Measurements from ENCODE around the gene NUDT16.
"Not testable (repeated sequence)": the region's sequence is repeated elsewhere in the genome, so short reads cannot be mapped to it uniquely, and the experiment has no call there.

NUDT16 gene
- 17.7 to 35.9 (median 24.4) reads per million in 4 experiments for total RNA-seq

DNA sequence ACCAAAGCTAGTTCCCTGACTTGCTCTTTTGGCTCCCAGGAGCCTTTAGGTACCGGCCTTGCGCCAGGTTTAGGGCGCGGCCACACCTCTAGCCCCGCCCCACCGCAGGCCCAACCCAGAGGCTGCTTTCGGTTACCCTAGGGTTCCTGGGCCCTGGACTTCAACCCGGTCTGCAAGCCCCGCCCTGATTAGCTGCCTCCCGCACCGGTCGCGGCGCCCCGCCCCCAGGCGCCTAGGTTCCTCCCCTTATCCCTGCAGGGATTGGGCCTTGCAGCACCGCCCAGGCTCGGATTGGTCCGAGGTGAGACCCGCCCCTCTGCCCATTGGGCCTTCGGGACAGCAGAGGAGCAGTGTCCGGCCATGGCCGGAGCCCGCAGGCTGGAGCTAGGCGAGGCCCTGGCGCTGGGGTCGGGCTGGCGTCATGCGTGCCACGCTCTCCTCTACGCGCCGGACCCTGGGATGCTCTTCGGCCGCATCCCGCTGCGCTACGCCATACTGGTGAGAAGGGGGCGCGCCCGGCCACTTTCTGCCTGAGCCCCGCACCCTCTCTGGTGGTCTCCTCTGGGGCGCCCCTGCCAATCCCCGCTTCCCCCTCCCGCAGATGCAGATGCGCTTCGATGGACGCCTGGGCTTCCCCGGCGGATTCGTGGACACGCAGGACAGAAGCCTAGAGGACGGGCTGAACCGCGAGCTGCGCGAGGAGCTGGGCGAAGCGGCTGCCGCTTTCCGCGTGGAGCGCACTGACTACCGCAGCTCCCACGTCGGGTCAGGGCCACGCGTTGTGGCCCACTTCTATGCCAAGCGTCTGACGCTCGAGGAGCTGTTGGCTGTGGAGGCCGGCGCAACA, at the start of gene NUDT16:
Gene NUDT16 (plus strand): TSS at position 330 of the 847 bp plus-strand sequence. CDS start 31 bp downstream, at position 361.
- peak; percentile 88 for DNase-seq

DNA sequence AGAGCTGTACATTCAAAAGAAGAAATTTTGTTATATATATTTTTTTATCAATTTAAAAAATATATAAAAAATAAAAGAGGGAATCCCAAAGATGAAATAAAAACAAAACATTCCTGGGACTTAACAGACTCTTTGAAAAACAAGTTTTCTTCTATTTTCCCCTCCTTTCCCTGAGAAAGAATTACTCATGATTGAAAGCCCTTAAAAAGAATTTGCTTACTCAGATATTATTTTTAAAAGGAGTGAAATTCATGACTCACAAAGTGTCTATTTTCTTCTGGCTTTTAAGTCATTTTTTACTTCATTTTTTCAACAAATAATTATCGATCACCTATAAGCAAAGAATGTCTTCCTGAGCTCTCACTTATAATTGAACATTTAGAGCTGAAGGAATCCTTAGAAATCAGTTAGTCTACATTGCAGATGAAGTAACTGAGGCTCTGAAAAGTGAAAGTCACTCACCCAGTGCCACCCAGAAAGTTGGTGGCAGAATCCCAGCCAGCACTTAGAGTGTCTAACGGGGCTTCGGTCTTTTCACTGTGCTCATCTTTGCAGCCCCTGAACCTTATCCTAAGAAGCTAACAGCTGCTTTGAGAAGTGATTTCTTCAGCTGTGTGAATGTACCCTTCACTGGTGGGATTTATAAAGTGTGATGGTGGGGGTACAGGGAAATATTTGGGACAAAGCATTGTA, 42.5 kb upstream of the NUDT16 start:
- DNase-seq: no peak

DNA sequence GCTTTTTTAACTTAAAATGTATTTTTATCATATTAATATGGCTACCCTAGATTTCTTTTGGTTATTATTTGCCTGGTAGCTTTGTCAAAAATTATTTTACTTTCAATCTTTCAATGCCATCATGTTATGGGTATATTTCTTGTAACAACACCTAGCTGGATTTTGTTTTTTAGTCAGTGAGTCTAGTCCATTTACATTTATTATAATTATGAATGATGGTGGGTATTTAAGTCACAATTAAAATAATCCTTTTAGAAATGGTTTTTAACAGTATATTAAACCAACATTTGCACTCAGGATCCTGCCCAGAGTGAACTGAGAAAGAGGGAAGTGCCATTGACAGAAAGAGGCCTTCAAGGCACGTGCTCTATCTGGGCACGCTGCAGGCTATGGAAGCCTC, 39.8 kb upstream of the NUDT16 start:
- no peak for DNase-seq

DNA sequence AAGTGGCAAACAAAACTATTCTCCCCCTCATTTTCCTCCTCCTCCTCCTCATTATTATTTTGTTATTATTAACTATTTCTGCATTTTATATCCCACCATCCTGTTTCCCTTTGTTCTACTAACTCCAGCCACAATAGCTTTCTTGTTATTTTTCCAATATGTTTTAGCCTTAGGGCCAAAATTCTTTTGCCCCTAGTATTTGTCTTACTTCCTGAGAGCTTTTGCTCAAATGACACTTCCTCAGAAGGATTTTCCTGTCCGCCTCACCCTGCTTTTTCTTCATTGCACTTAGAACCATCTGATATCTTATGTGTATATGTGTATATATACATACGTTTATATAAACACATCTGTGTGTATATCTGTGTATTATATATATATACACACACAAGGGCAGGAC, 32.7 kb upstream of the NUDT16 start:
- DNase-seq: no peak

DNA sequence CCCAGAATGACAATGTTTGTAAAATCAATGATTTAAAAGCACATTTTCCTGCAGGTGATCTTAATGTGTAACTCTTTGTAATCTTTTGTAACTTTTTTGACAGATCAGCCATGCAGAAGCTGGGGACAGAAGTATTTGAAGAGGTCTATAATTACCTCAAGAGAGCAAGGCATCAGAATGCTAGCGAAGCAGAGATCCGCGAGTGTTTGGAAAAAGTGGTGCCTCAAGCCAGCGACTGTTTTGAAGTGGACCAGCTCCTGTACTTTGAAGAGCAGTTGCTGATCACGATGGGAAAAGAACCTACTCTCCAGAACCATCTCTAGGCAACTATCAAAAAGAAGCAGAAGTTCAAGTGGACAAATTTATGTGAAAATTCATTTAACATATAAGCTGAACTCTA, 32.1 kb upstream of the NUDT16 start:
- DNase-seq: no peak

DNA sequence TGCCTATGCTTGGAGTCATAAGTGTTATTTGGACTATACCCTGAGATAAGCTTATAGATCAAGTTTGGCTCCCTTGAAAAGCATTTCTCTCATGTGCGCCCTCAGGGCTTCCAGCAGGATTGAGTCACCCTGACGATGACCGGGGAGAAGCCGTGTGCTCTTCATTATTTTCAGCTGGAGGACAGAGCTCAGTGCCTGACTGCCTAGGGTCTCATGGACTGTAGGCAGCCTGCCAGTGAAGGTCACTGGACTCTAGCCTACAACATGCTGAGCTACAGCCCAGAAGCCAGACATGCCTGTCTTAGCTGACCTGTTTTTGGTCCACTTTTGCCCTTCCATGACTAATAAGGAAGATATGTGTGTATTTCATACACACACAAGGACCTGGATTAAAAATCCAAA, 31.6 kb upstream of the NUDT16 start:
- no peak for DNase-seq

DNA sequence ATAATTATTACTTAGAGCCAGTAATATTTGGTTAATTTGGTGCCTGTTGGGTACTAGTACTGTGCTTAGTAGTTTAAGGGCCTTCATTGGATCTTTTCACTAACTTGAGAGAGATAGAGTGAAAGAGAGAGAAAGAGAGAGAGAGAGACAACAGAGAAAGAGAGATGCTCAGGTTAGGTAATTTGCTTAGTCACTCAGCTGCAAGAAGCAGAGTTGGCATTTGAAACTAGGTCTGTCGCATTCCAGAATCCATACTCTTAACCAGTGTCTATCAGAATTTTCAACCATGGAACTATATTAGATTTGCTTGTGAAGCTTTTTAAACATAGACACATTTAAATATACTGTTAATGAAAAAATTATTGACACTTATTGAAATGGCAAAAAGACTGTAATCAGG, 31.1 kb upstream of the NUDT16 start:
- DNase-seq: no peak

DNA sequence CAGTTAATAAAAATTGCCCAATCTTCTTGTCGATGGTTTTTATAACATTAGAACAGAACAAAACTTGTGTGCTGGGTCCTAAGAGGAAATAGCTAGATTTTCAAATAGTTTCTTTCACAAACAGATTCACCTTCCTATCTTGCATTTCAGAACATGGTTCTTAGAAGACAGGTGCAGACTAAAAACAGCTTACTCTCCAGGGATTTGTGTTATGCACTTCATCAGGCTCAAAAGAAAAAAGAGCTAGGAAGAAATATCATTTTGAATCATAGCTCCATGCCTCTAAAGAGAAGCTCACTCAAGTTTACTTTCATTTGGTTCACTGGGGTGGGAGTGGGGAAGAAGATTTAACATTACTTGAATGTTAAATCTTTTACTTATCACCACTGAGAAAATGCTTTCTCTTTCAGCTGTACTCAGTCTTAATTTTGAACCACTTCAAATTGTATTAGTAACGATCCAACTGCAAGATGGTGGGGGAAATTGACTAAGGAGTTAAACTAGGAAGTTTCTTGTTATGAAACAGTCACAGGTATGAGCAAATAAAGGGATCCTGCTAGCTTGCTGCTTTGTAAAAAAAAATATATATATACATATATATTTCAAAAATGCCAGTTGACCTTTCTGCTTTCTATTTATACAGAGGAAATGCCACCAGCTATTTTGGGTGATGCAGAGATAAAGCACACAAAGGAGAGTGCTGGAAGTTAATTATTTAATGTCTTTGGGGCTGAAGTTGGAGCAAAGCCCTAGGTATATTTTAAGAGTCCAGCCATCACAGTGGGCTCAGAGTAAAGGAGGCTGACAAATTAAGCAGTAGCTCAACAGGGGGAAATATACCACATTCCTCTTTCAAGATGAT, 28.3 kb upstream of the NUDT16 start:
- DNase-seq: no peak

DNA sequence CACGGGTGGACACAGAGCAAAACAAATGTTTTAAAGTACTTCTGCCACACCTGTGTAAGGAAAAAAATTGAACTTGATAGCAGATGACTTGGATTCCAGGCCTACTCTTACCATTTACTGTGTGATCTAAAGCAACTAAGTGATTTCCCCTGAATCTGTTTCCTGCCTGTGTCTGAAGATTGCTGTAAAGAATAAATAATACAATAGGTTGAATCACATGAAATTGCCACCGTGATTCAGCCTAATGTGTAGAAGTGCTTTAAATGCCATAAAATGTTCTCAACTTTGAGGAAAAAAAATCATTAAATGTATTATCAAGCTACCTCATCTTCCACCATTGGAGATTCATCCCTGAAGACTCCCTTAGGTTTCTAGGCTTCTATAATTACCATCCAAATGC, 27.6 kb upstream of the NUDT16 start:
- no peak for DNase-seq

DNA sequence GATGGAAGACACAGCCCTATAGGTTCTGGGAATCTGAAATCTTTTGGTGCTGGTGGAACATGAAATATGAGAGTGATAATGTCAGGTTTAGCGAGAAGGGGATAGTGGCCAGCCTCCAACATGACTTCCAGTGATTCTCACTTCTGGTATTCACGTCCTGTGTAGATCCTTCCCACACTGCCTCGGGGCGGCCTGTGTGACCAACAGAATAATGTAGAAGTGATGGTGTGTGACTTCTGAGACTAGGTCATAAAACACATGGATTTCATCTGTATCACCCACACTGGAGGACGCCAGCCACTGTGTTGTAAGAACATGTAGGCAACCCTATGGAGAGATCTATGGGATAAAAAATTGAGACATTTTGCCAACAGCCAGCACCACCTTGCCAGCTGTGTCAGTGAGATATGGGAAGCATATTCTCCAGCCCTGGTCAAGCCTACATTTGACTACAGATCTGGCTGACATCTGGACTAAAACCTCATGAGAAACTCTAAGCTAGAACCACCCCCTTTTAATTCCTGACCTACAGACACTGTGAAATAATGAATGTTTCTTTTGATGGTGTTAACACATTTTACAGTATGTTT, 25.5 kb upstream of the NUDT16 start:
- no peak for DNase-seq

DNA sequence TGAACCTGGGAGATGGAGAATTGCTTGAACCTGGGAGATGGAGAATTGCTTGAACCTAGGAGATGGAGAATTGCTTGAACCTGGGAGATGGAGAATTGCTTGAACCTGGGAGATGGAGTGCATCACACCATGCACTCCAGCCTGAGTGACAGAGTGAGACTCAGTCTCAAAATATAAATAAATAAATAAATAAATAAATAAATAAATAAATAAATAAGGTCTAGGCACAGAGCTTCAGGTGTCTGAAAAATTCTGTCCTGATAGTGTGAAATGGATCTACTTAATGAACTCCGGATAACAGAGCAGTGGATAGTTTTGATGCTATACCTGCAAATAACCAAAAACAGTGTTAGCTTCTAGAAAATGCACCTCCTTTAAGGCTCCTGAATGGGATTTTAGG, 24.3 kb upstream of the NUDT16 start:
- no peak for DNase-seq

DNA sequence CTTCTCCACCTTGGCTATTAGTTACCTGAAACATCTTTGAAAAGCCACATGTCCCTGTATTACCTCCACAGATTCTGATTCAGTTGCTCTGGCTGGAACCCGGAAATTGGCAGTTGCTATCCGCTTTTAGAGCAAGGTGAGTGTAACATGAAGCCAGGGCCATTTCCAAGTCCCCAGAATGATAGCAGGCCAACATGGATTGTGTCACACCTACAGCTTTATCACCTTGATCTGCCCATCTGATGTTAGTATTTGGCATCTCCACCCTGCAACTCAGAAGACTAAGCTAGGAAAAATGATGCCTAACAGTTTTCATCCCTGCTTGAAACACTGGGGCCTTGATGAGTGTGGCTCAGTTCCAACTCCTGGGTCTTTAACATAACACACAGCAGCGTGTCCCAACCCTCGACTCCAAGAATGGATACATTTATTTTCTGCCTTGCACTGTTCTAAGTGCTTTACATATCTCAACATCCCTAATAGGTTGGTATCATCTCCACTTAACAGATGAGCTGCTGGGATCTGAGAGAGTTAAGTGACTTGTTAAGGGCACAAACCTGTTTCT, 21.3 kb upstream of the NUDT16 start:
- DNase-seq: no peak

DNA sequence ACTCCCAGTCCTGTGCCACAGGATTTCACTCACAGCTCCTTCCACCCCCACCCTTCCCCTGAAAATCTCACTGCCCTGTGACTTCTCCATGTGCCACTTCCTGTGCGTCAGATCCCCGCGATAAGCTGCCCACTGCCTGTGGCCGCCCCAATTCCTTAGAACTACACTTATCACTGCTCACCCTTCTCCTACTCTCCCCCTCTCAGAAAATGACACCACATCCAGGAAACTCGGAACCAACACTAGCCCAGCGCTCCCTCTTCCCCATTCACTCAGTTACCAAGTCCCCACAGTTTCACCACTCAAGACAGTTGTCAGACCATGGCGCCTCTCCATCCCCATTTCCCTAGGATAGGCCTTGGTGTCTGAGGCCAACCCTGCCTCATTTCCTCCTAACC, 20.5 kb upstream of the NUDT16 start:
- DNase-seq: not testable (repeated sequence)

DNA sequence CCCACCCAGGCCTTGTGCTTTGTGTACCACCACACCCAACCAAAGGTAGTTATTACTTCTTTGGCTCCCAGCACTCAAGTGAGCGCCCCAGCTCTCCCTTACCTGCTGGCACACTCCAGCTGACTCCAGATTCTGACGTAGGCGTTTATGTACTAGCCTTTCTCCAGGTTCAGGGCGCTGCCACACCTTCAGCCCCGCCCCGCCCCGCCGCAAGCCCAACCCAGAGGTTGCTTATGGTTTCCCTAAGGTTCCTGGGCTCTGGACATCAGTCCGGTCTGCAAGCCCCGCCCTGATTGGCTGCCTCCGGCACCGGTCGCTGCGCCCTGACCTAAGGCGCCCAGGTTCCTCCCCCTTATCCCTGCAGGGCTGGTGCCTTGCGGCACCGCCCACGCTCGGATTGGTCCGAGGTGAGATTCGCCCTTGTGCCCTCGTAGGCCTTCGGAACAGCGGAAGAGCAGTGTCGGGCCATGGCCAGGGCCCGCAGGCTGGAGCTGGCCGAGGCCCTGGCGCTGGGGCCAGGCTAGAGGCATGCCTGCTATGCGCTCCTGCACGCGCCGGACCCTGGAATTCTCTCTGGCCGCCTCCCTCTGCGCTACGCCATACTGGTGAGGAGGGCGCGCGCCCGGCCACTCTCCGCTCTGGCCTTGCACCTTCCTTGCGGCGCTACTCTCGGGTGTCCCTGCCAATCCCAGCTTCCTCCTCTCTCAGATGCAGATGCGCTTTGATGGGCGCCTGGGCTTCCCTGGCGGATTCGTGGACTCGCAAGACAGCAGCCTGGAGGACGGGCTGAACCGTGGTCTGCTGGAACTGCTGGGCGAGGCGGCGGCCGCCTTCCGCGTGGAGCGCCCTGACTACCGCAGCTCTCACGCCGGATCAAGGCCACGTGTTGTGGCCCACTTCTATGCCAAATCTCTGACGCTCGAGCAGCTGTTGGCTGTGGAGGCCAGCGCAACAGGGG, 19.8 kb upstream of the NUDT16 start:
- DNase-seq: no peak

DNA sequence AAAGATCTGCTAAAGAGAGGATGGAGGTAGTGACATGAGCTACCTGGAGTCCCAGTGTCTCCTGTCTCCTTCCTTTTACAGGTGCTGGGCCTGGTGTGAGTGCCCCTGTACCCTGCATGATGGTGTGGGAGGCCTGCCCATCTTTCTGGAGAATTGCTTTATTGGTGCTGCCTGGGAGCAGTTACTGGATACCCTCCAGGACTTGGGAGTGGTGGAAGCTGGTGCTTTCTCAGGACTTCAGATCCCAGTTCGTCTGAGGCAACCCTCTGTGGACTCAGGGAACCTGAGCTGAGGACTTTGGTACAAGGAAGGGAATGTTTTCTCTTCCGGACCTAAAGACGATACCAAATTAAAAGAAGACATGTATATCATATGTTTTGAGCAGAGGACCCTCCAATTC, 18.3 kb upstream of the NUDT16 start:
- no peak for DNase-seq

DNA sequence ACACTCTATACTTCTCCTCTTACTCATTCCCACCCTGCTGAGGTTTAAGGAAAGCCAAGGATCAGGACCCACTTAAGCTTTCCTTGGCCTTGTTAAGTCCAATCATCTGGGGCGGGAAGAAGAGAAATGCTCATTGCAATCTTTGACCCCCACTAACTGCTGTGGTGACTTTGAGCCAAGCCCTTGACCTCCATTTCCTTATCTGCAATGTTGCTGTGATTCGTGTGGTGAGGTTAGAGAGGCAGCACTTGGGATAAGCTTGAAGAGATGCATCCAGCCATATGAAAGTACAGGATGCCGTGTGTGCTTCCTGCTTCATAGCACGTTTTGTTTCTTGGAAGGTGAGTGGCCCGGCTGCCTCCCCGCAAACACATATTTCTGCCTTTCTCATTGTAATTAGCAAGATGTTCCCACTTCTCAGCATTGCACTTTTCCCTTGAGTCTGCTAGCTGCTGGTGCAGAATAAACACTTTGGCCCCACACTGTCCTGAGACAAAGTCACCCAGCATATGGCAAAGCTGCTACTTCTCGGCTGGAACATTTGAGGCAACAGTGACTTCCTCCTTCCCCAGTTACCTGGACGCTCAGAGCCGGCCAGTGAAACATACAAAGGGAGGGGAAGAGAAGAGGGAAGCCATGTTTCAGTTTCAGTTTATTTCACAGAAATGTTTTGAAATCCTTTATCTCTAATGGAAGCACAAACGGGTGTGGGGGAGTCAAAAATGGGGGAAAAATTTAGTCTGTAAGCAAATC, 10.5 kb upstream of the NUDT16 start:
- no peak for DNase-seq

DNA sequence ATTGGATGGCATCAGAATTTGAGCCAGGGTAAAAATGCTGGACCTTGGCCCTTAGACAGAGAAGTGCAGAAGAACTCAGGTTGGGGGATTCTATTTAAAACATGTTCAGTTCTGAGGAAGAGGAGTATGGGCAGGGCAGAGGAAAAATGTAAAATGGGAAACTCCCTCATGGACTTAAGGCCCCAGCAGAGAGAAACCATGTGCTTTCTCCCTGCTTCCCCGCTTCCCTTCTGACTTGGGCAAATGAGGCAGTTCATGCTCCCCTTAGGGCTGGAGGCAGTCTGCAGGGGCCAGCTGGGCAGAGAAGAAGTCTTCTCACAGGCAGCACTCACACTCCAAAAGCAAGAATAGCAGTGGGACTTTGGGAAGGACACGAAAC, 9.9 kb upstream of the NUDT16 start:
- no peak for DNase-seq

DNA sequence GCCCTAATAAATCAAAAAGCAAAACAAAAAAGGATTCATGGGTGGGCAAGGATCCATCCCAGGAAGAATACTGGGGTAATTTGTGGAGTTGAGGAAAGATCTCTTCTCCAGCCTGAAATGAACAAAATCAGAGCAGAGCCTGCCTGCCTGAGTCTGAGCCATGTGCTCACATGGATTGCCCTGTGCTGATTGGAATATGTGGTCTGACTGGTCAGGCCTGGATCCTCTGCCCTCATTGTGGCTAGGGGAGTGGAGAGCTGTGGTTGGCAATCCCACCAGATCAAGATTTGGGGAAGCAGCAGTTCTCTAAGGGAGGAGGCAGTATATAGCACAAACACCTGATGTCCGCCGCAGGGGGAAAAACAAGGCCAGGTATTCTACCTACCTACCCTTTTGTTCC, 6.8 kb upstream of the NUDT16 start:
- DNase-seq: no peak

DNA sequence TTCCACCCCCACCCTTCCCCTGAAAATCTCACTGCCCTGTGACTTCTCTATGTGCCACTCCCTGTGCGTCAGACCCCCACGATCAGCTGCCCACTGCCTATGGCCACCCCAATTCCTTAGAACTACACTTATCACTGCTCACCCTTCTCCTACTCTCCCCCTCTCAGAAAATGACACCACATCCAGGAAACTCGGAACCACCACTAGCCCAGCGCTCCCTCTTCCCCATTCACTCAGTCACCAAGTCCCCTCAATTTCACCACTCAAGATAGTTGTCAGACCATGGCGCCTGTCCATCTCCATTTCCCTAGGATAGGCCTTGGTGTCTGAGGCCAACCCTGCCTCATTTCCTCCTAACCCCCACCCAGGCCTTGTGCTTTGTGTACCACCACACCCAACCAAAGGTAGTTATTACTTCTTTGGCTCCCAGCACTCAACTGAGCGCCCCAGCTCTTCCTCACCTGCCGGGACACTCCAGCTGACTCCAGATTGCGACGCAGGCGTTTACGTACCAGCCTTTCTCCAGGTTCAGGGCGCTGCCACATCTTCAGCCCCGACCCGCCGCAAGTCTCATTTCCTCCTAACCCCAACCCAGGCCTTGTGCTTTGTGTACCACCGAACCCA, 641 bp upstream of the NUDT16 start:
- DNase-seq: not testable (repeated sequence)

Data from effector CD8-positive, alpha-beta T cell (primary cell).